ENCODE measurements around the gene SAA4. TPM values are rescaled to one million over a fixed set of nuclear protein-coding genes. Genes with fewer than 3 reads are reported as not detected.

The SAA4 gene
- total RNA-seq, 1 experiment from 2014 or later: not detected

GRCh38 chr11:18277565-18278271 is 41.1 kb upstream of the SAA4 start:
- intact Hi-C loops (cut with micrococcal nuclease): no loop called here
- H3K27ac ChIP-seq (ENCODE audit: low read depth, low read length): no peak overlapping the region
- H3K36me3 ChIP-seq (ENCODE audit: control insufficient read depth in 1 of 2, insufficient read depth in 2 of 2, low read length in 2 of 2): peaks cover 10 to 22% of the 10 kb centered on the region in 2 experiments; a peak in 3 of 4 replicates
- no peak overlapping the region for H2AFZ ChIP-seq (ENCODE audit: low read depth, low read length, poor library complexity, severe bottlenecking)
- no peaks in the 10 kb centered on the region for H3K9me2 ChIP-seq (ENCODE audit: insufficient read depth)
- no peak overlapping the region for H3K4me3 ChIP-seq (replicated peaks in 1 of 2; ENCODE audit: low read depth in 1 of 2, low read length in 2 of 2)
- RAD21 ChIA-PET (ENCODE audit: low non-redundant PET in 1 of 2, low total read pairs in 2 of 2, uncharacterized antibody in 2 of 2, unreplicated experiment in 2 of 2): no interaction called here
- no peaks in the 10 kb centered on the region for H3K9me3 ChIP-seq (ENCODE audit: control insufficient read depth in 1 of 2, insufficient read depth in 1 of 2, low read depth in 1 of 2, low read length in 2 of 2)
- DNase-seq (ENCODE audit: low read depth, low spot score) (no peak), ATAC-seq (no peak)
- CTCF ChIA-PET: interaction anchor here (1.1 kb wide), 1 partner anchor 34 kb away, joined by 3 read pairs; no protein-coding TSS in a partner anchor
- POLR2A ChIA-PET: no interaction called here
- no peaks in the 10 kb centered on the region for H4K20me1 ChIP-seq (ENCODE audit: insufficient read depth)
- no peak overlapping the region for H3K4me2 ChIP-seq (ENCODE audit: low read length)
- no peak for TF ChIP-seq FOSL1 (IDR thresholded peaks at IDR 0.05; ENCODE audit: low read depth)
- no peak for TF ChIP-seq SIN3A (IDR thresholded peaks at IDR 0.05; ENCODE audit: low read depth)
- no peak for TF ChIP-seq ZNF274 (IDR thresholded peaks at IDR 0.05; ENCODE audit: low read depth, low read length)
- no peak for TF ChIP-seq ELF1 (IDR thresholded peaks at IDR 0.05; ENCODE audit: borderline replicate concordance, low read depth)
- TF ChIP-seq, protein P1, sequence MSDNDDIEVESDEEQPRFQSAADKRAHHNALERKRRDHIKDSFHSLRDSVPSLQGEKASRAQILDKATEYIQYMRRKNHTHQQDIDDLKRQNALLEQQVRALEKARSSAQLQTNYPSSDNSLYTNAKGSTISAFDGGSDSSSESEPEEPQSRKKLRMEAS (IDR thresholded peaks at IDR 0.05): no peak
- TF ChIP-seq RAD21 (IDR thresholded peaks at IDR 0.05; ENCODE audit: low read depth): no peak
- TF ChIP-seq, protein P2, sequence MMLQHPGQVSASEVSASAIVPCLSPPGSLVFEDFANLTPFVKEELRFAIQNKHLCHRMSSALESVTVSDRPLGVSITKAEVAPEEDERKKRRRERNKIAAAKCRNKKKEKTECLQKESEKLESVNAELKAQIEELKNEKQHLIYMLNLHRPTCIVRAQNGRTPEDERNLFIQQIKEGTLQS (IDR thresholded peaks at IDR 0.05): no peak
- no peak for TF ChIP-seq POLR2AphosphoS5 (IDR thresholded peaks at IDR 0.05; ENCODE audit: low read depth, low read length)
- no peak for TF ChIP-seq EZH2phosphoT487 (IDR thresholded peaks at IDR 0.05; ENCODE audit: borderline replicate concordance)
- no peak for TF ChIP-seq ZBTB33 (IDR thresholded peaks at IDR 0.05; ENCODE audit: extremely low read depth, insufficient replicate concordance, low read length)
- TF ChIP-seq CBX3 (IDR thresholded peaks at IDR 0.05; ENCODE audit: low read depth): no peak
- TF ChIP-seq JUND (IDR thresholded peaks at IDR 0.05): no peak
- no peak for TF ChIP-seq ZFX (IDR thresholded peaks at IDR 0.05)
- no peak for TF ChIP-seq EGR1 (IDR thresholded peaks at IDR 0.05; ENCODE audit: low read depth)
- TF ChIP-seq REST (IDR thresholded peaks at IDR 0.05; ENCODE audit: low read depth): no peak
- no peaks in the 10 kb centered on the region for H3K4me1 ChIP-seq (ENCODE audit: control insufficient read depth in 1 of 2, insufficient read depth in 2 of 2, low read length in 2 of 2)
- no TSS peak for BruUV-seq (replicated peaks)
- H3K27me3 ChIP-seq (ENCODE audit: insufficient read depth, low read length): no peaks in the 10 kb centered on the region
- H3K79me2 ChIP-seq (ENCODE audit: insufficient read depth, low read length): no peaks in the 10 kb centered on the region
- H3K9ac ChIP-seq (ENCODE audit: low read length): no peak overlapping the region

Measured in HCT116 (cell line).